Effector CD8-positive, alpha-beta T cell (primary cell): Measurements from ENCODE around the gene TLL2.

ENCODE experiments used
- DNase-seq: peaks from one replicate; lab custom pipeline; 2025; lab: John Stamatoyannopoulos, UW

Gene TLL2

GRCh38 chr10:96463562-96463961 lies 50.2 kb downstream of the TLL2 start:
- no peak for DNase-seq

- DNase-seq = no peak
These were observed 51.0 kb downstream of the TLL2 start for GRCh38 chr10:96462606-96463151.

- DNase-seq = no peak
These were observed 53.4 kb downstream of the TLL2 start for GRCh38 chr10:96460316-96460715.

- no peak for DNase-seq
These were observed 56.4 kb downstream of the TLL2 start for GRCh38 chr10:96457341-96457740.

- no peak for DNase-seq
These were observed 57.4 kb downstream of the TLL2 start for GRCh38 chr10:96456296-96456840.

GRCh38 chr10:96453856-96454583 lies 59.7 kb downstream of the TLL2 start:
- no peak for DNase-seq

- no peak for DNase-seq
These were observed 61.1 kb downstream of the TLL2 start for GRCh38 chr10:96452494-96453153.

GRCh38 chr10:96450529-96451207 lies 63.1 kb downstream of the TLL2 start:
- DNase-seq = no peak

GRCh38 chr10:96448558-96448957 lies 65.2 kb downstream of the TLL2 start:
- no peak for DNase-seq

GRCh38 chr10:96448021-96448457 lies 65.7 kb downstream of the TLL2 start:
- no peak for DNase-seq

- DNase-seq = no peak
These were observed 66.6 kb downstream of the TLL2 start for GRCh38 chr10:96446966-96447596.

GRCh38 chr10:96441987-96442643 lies 71.6 kb downstream of the TLL2 start:
- DNase-seq = no peak

GRCh38 chr10:96441322-96441885 lies 72.3 kb downstream of the TLL2 start:
- no peak for DNase-seq

GRCh38 chr10:96440361-96441292 lies 73.1 kb downstream of the TLL2 start:
- no peak for DNase-seq

GRCh38 chr10:96439725-96440124 lies 74.0 kb downstream of the TLL2 start:
- no peak for DNase-seq

GRCh38 chr10:96436035-96436434 lies 77.7 kb downstream of the TLL2 start:
- DNase-seq = no peak

- DNase-seq = no peak
These were observed 82.3 kb downstream of the TLL2 start for GRCh38 chr10:96431211-96431970.

GRCh38 chr10:96427291-96427690 lies 86.4 kb downstream of the TLL2 start:
- no peak for DNase-seq

- no peak for DNase-seq
These were observed 91.2 kb downstream of the TLL2 start for GRCh38 chr10:96422525-96422924.
